CD4-positive, alpha-beta T cell (primary cell): Measurements from ENCODE around the gene RPL22L1. TPM values are rescaled to one million over a fixed set of nuclear protein-coding genes. Genes with fewer than 3 reads are reported as not detected.
A peak's percentile ranks its signal among the peaks of the same experiment; 100 is the strongest.

Experiments used
- ATAC-seq: fragments of 200-7000 bp; cut with Tn5 transposase; one replicate; pipeline ENCODE4 v1.10.0; 2022; ENCODE audit warnings: mild to moderate bottlenecking; ENCODE audit not compliant: poor library complexity
- CTCF ChIA-PET: fragments of 350-600 bp; sonication (Branson Sonifier 250); formaldehyde crosslinking; loops from one replicate; lab custom pipeline; 2021; ENCODE audit warnings: antibody characterized with exemption, inconsistent platforms; lab: Charles Lee
- POLR2A ChIA-PET: fragments of 350-600 bp; sonication (Branson Sonifier 250); formaldehyde crosslinking; loops from one replicate; lab custom pipeline; 2021; ENCODE audit warnings: antibody characterized with exemption, inconsistent platforms; lab: Charles Lee
- DNase-seq, 14 experiments: peaks; one replicate each; pipeline ENCODE4 v3.0.0-alpha.2; 2013 to 2020; ENCODE audit warnings: mixed read lengths in 2 of 14
- H3K27ac ChIP-seq, 2 donors: one replicate each; pipeline versions ENCODE4 v1.5.1 to v1.7.0; 2013; ENCODE audit warnings: low read length in 2 of 2, low read depth in 1 of 2, mild to moderate bottlenecking in 1 of 2
- H3K27me3 ChIP-seq, 2 experiments: 1 replicate in 1 of 2; 2 replicates in 1 of 2; pipeline versions ENCODE4 v1.6.1 to v1.7.0; 2013; ENCODE audit warnings: low read length in 2 of 2, control low read depth in 1 of 2, mild to moderate bottlenecking in 1 of 2, moderate library complexity in 1 of 2; ENCODE audit not compliant: insufficient read depth in 2 of 2, control insufficient read depth in 1 of 2
- H3K36me3 ChIP-seq: one replicate; pipeline ENCODE4 v1.6.1; 2013; ENCODE audit warnings: low read length, control low read depth; ENCODE audit not compliant: insufficient read depth
- H3K4me1 ChIP-seq: one replicate; pipeline ENCODE4 v1.6.1; 2013; ENCODE audit warnings: low read length, control low read depth; ENCODE audit not compliant: insufficient read depth
- H3K4me3 ChIP-seq: one replicate; pipeline ENCODE4 v1.5.1; 2013; ENCODE audit warnings: mild to moderate bottlenecking, low read length, moderate library complexity
- H3K9me3 ChIP-seq, 2 experiments: 1 replicate in 1 of 2; 2 replicates in 1 of 2; pipeline versions ENCODE4 v1.6.1 to v1.7.0; 2013; ENCODE audit warnings: low read length in 2 of 2, mild to moderate bottlenecking in 2 of 2, control low read depth in 1 of 2, moderate library complexity in 1 of 2; ENCODE audit not compliant: control insufficient read depth in 1 of 2, insufficient read depth in 1 of 2
- H3K27ac Mint-ChIP-seq: one replicate; pipeline ENCODE4 v1.8.0; 2020; ENCODE audit warnings: mixed read lengths
- H3K27me3 Mint-ChIP-seq: one replicate; pipeline ENCODE4 v1.8.0; 2021; ENCODE audit warnings: mixed read lengths
- H3K36me3 Mint-ChIP-seq: one replicate; pipeline ENCODE4 v1.8.0; 2021; ENCODE audit warnings: low read depth, mixed read lengths
- H3K4me1 Mint-ChIP-seq: one replicate; pipeline ENCODE4 v1.8.0; 2021; ENCODE audit warnings: low read depth, mixed read lengths
- H3K4me3 Mint-ChIP-seq: one replicate; pipeline ENCODE4 v1.8.0; 2020; ENCODE audit warnings: mild to moderate bottlenecking, mixed read lengths
- H3K9me3 Mint-ChIP-seq: one replicate; pipeline ENCODE4 v1.8.0; 2020; ENCODE audit warnings: mixed read lengths
- intact Hi-C, 2 experiments: fragments of 100-400 bp; cut with DNase I in 1 of 2; cut with micrococcal nuclease in 1 of 2; formaldehyde crosslinking; loops; one replicate each; pipeline versions ENCODE4 v1.15.1 to v1.9.0; 2023 to 2025; cut with DNase I, micrococcal nuclease
- total RNA-seq, 174 experiments: library from RNA in 2 of 174; stranded (reverse) in 2 of 174; gene quantifications; one replicate each; pipeline ENCODE4 v1.2.3 and lab custom pipeline; 2021 to 2026
- TF ChIP-seq, protein P1 (sequence below): fragments of 200-600 bp; IDR thresholded peaks from one replicate; pipeline ENCODE4 v1.8.0; 2022; ENCODE audit warnings: antibody characterized with exemption, mild to moderate bottlenecking

RPL22L1 gene
- total RNA-seq, 2 experiments from 2014 or later = 53.5 to 55.6 TPM

DNA sequence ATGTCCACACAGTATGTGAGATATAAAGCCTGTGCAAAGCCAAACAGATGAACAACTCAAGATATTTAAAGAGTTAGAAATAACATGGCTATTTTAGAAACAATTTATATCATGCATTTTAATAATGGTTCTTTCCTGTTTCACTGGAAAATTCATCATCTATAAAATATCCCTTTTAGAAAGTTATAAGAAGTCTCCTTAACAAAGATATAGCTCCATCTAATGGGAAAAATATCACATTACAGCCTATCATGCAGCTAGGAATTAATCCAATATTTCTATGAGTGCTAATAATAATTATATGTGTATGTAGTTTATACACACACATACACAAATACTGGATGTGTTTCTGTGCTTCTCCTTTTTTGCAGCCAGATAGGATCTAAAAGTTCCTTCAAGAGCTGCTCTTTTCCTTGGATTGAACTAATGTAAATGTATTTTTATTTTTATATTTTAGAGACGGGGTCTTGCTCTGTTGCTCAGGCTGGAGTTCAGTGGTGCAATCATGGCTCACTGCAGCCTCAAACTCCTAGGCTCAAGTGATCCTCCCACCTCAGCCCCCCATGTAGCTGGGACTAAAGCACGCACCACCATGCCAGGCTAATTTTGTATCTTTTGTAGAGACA, 21.6 kb downstream of the RPL22L1 start:
- intact Hi-C loops = no loop called here
- POLR2A ChIA-PET = no interaction called here
- no peak overlapping the region for H3K4me3 Mint-ChIP-seq

DNA sequence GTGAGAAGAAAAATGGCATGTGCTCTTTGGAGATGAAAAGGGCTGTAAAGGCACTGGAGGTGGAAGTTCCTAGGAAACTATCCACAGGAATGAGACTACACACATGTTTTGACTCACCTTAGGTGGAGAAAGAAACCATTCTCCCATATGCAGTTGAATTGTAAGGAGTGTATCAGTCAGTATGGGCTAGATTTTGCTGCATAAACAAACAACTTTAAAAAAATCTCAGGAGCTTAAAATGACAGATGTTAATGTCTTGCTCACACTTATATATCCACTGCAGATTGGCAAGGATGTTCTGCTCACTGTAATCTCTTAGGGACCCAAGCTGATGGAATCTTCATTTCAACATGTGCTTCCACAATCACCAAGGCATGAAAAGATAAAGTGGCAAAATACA, 25.6 kb downstream of the RPL22L1 start:
- no peaks in the 10 kb centered on the region for H3K4me1 Mint-ChIP-seq
- H3K4me1 ChIP-seq = no peaks in the 10 kb centered on the region
- no peaks in the 10 kb centered on the region for H3K9me3 ChIP-seq
- H3K27ac ChIP-seq = no peak overlapping the region
- DNase-seq (no peak), ATAC-seq (no peak)
- ChIA-PET CTCF (no interaction called here), POLR2A (no interaction called here)
- H3K4me3 ChIP-seq = no peak overlapping the region
- peaks cover 30% of the 10 kb centered on the region for H3K27me3 Mint-ChIP-seq
- no peaks in the 10 kb centered on the region for H3K36me3 Mint-ChIP-seq
- no peak overlapping the region for H3K27ac Mint-ChIP-seq
- no peaks in the 10 kb centered on the region for H3K9me3 Mint-ChIP-seq
- H3K36me3 ChIP-seq = no peaks in the 10 kb centered on the region
- H3K4me3 Mint-ChIP-seq = no peak overlapping the region
- peaks cover 0 to 15% of the 10 kb centered on the region in 2 experiments for H3K27me3 ChIP-seq
- intact Hi-C loops = no loop called here
- TF ChIP-seq, protein P1, sequence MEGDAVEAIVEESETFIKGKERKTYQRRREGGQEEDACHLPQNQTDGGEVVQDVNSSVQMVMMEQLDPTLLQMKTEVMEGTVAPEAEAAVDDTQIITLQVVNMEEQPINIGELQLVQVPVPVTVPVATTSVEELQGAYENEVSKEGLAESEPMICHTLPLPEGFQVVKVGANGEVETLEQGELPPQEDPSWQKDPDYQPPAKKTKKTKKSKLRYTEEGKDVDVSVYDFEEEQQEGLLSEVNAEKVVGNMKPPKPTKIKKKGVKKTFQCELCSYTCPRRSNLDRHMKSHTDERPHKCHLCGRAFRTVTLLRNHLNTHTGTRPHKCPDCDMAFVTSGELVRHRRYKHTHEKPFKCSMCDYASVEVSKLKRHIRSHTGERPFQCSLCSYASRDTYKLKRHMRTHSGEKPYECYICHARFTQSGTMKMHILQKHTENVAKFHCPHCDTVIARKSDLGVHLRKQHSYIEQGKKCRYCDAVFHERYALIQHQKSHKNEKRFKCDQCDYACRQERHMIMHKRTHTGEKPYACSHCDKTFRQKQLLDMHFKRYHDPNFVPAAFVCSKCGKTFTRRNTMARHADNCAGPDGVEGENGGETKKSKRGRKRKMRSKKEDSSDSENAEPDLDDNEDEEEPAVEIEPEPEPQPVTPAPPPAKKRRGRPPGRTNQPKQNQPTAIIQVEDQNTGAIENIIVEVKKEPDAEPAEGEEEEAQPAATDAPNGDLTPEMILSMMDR = no peak

More for the DNA sequence above, 21.6 kb downstream of the RPL22L1 start:
- Mint-ChIP-seq H3K27me3 (peaks cover 26% of the 10 kb centered on the region), H3K36me3 (no peaks in the 10 kb centered on the region), H3K4me1 (no peaks in the 10 kb centered on the region), H3K27ac (no peak overlapping the region), H3K9me3 (no peaks in the 10 kb centered on the region)
- Histone ChIP-seq H3K9me3 (no peaks in the 10 kb centered on the region), H3K4me1 (no peaks in the 10 kb centered on the region), H3K4me3 (no peak overlapping the region), H3K36me3 (no peaks in the 10 kb centered on the region), H3K27ac (no peak overlapping the region), H3K27me3 (peaks cover 0 to 6% of the 10 kb centered on the region in 2 experiments)
- ATAC-seq (no peak), DNase-seq (no peak)
- TF ChIP-seq, protein P1 = peak; percentile 20
- CTCF ChIA-PET = no interaction called here

DNA sequence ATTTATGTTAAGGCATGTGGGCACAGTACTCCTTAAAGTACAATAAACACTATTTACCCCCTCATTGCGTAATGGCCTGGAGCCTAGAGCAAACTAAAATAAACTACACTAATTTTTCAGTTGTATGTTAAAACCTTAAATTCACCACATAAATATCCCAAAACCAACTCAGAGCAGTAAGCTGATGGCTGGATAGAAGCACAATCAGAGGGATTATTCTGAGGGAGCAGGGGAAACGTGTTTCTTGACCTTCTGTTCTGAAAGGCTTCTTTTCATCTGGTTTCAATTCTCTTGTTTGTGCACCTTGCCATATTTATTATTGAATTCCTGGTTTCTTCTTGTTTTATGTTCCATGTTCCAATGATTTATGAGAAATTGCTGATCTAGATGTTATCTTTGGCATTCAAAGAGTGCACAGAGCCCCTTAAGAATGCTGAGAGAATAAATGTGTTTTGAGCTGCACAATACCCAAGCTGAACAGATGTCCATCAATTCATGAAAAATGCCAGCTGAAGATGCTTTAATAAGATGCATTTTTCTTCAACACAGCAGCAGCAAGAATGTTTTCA, 29.6 kb downstream of the RPL22L1 start:
- Mint-ChIP-seq H3K4me1 (no peaks in the 10 kb centered on the region), H3K27me3 (peaks cover 48% of the 10 kb centered on the region), H3K4me3 (no peak overlapping the region), H3K27ac (no peak overlapping the region), H3K9me3 (no peaks in the 10 kb centered on the region), H3K36me3 (no peaks in the 10 kb centered on the region)
- intact Hi-C loops = no loop called here
- CTCF ChIA-PET = interaction anchor here (0.6 kb wide), 1 partner anchor 659 kb away, joined by 4 read pairs; no protein-coding TSS in a partner anchor
- Histone ChIP-seq H3K4me3 (no peak overlapping the region), H3K27me3 (peaks cover 0 to 9% of the 10 kb centered on the region in 2 experiments), H3K9me3 (no peaks in the 10 kb centered on the region), H3K27ac (no peak overlapping the region), H3K36me3 (no peaks in the 10 kb centered on the region), H3K4me1 (no peaks in the 10 kb centered on the region)
- TF ChIP-seq, protein P1 = no peak
- POLR2A ChIA-PET = no interaction called here
- no peak for ATAC-seq
- no peak for DNase-seq
